Stomach (tissue), 9 donors: ENCODE data around the gene RIN3. TPM values are rescaled to one million over a fixed set of nuclear protein-coding genes. Genes with fewer than 3 reads are reported as not detected.
A peak's percentile ranks its signal among the peaks of the same experiment; 100 is the strongest.

Experiments
- DNase-seq, 2 donors: peaks; one replicate each; pipeline versions ENCODE4 v3.0.0 to v3.0.0-alpha.2; 2013 to 2019
- H3K27ac ChIP-seq, 5 donors: fragments of 200-600 bp in 4 of 5; sonication (generic) in 4 of 5; one replicate each; pipeline ENCODE4 v1.5.1; 2013 to 2019; ENCODE audit warnings: mild to moderate bottlenecking in 1 of 5, moderate library complexity in 1 of 5
- H3K27me3 ChIP-seq, 3 donors: fragments of 200-600 bp; sonication (generic); one replicate each; pipeline ENCODE4 v1.5.1; 2017 to 2019; ENCODE audit warnings: mixed run types in 1 of 3
- H3K36me3 ChIP-seq, 4 donors: fragments of 200-600 bp; sonication (generic); 1 replicate in 3 of 4; 2 replicates in 1 of 4; pipeline ENCODE4 v1.5.1; 2016 to 2019
- H3K4me1 ChIP-seq, 4 donors: fragments of 200-600 bp; sonication (generic); one replicate each; pipeline ENCODE4 v1.5.1; 2016 to 2019
- H3K4me3 ChIP-seq, 4 donors: fragments of 200-600 bp; sonication (generic) in 3 of 4; one replicate each; pipeline ENCODE4 v1.5.1; 2016 to 2019; ENCODE audit warnings: mild to moderate bottlenecking in 1 of 4
- H3K9me3 ChIP-seq, 4 donors: fragments of 200-600 bp; sonication (generic); one replicate each; pipeline ENCODE4 v1.5.1; 2016 to 2019
- CTCF ChIP-seq, 7 experiments: fragments of 450-650 bp in 4 of 7; fragments of 200-600 bp in 3 of 7; sonication (generic) in 3 of 7; IDR thresholded peaks; one replicate each; pipeline ENCODE4 v1.5.1; 2016 to 2019; ENCODE audit warnings: antibody characterized with exemption in 7 of 7, control low read depth in 2 of 7, mild to moderate bottlenecking in 1 of 7
- EP300 ChIP-seq: sonication (generic); formaldehyde crosslinking; IDR thresholded peaks from one replicate; pipeline ENCODE4 v1.6.1; 2017; ENCODE audit warnings: antibody characterized with exemption
- POLR2A ChIP-seq, 4 donors: fragments of 450-650 bp; IDR thresholded peaks; one replicate each; pipeline ENCODE4 v1.6.1; 2016; ENCODE audit warnings: antibody characterized with exemption in 4 of 4, control low read depth in 2 of 4, mild to moderate bottlenecking in 1 of 4, moderate library complexity in 1 of 4
- POLR2AphosphoS5 ChIP-seq, 3 donors: sonication (generic); formaldehyde crosslinking; IDR thresholded peaks; one replicate each; pipeline ENCODE4 v1.6.1; 2016; ENCODE audit warnings: antibody characterized with exemption in 3 of 3
- WGBS, 5 donors: extraction: QIAGEN DNeasy Blood & Tissue Kit in 3 of 5; methylation state at CpG; one replicate each; pipeline versions ENCODE4 v1.1.5 to v1.1.7; 2013 to 2018; 5-methylcytosine and 5-hydroxymethylcytosine counted together
- intact Hi-C: fragments of 100-400 bp; cut with DNase I; formaldehyde crosslinking; loops from one replicate; pipeline ENCODE4 v1.15.1; 2023; ENCODE audit warnings: low total_unique reads
- polyA plus RNA-seq, 3 donors: library from polyadenylated mRNA; stranded (reverse); fragments of 200-250 nt; gene quantifications; one replicate each; pipeline ENCODE4 v1.2.3, GENCODE V29; 2013
- total RNA-seq, 5 donors: library from RNA; depleted of rRNA; stranded (reverse); fragments of >200 nt; gene quantifications; one replicate each; pipeline versions ENCODE4 v1.1.0 to v1.2.3, GENCODE V29; 2014 to 2016
- donor health status: healthy with polysubstance abuse.
- donor health status: Bipolar disorder and iron deficiency.
- donor health status: healthy.

Gene RIN3
- total and polyA plus RNA-seq, 8 donors = 5.0 to 47.8 (median 8.0) TPM

- TF ChIP-seq EP300 (no peak), POLR2A (IDR thresholded peaks at IDR 0.05) (no peak), POLR2AphosphoS5 (IDR thresholded peaks at IDR 0.05) (no peak), CTCF (IDR thresholded peaks at IDR 0.05) (no peak)
- WGBS, 5 donors = 62 to 82% (median 74%) methylated on average over 7 to 9 of the region's 9 CpGs
These were observed 776 bp upstream of the RIN3 start for GRCh38 chr14:92512807-92513203.

GRCh38 chr14:92513966-92514843 is 624 bp downstream of the RIN3 start:
- DNase-seq = peak in 1 of 2 donors; percentile 67
- H3K4me3 ChIP-seq = peak overlapping the region; percentile 56 to 69 (median 64)
- intact Hi-C loops = no loop called here
- H3K9me3 ChIP-seq = no peaks in the 10 kb centered on the region
- 6 to 10% (median 7%) methylated on average over 21 to 81 of the region's 81 CpGs for WGBS, 5 donors
- H3K27ac ChIP-seq = peak overlapping the region; percentile 79 to 90 (median 82)
- no peaks in the 10 kb centered on the region for H3K36me3 ChIP-seq
- peaks cover 0 to 71% (median 39%) of the 10 kb centered on the region in 4 donors for H3K4me1 ChIP-seq
- no peak for TF ChIP-seq CTCF (IDR thresholded peaks at IDR 0.05)
- TF ChIP-seq POLR2AphosphoS5 (IDR thresholded peaks at IDR 0.05) = no peak
- no peak for TF ChIP-seq POLR2A (IDR thresholded peaks at IDR 0.05)
- TF ChIP-seq EP300 = no peak
- peaks cover 0 to 23% (median 20%) of the 10 kb centered on the region in 3 donors for H3K27me3 ChIP-seq

More at GRCh38 chr14:92512807-92513203, 776 bp upstream of the RIN3 start:
- H3K36me3 ChIP-seq = no peaks in the 10 kb centered on the region
- peak overlapping the region; percentile 79 to 90 (median 82) for H3K27ac ChIP-seq
- no peaks in the 10 kb centered on the region for H3K9me3 ChIP-seq
- peak overlapping the region; percentile 56 to 69 (median 64) for H3K4me3 ChIP-seq
- intact Hi-C loops = no loop called here
- no peak for DNase-seq
- H3K27me3 ChIP-seq = peaks cover 0 to 23% (median 20%) of the 10 kb centered on the region in 3 donors
- peaks cover 0 to 57% (median 30%) of the 10 kb centered on the region in 4 donors for H3K4me1 ChIP-seq

- H3K36me3 ChIP-seq = no peaks in the 10 kb centered on the region
- peak overlapping the region; percentile 56 to 69 (median 64) for H3K4me3 ChIP-seq
- H3K9me3 ChIP-seq = no peaks in the 10 kb centered on the region
- WGBS, 5 donors = 46 to 64% (median 59%) methylated on average over 12 to 15 of the region's 15 CpGs
- intact Hi-C loops = no loop called here
- H3K27ac ChIP-seq = peak overlapping the region; percentile 7 to 90 (median 82)
- no peak for DNase-seq
- peaks cover 0 to 23% (median 20%) of the 10 kb centered on the region in 3 donors for H3K27me3 ChIP-seq
- H3K4me1 ChIP-seq = peaks cover 0 to 79% (median 46%) of the 10 kb centered on the region in 4 donors
- TF ChIP-seq EP300 = no peak
- TF ChIP-seq POLR2AphosphoS5 (IDR thresholded peaks at IDR 0.05) = no peak
- TF ChIP-seq POLR2A (IDR thresholded peaks at IDR 0.05) = no peak
- TF ChIP-seq CTCF (IDR thresholded peaks at IDR 0.05) = no peak
These were observed 1.4 kb downstream of the RIN3 start for GRCh38 chr14:92514844-92515514.
